Endodermal cell (in vitro differentiated cells): Measurements from ENCODE around the gene IQGAP2. TPM values are rescaled to one million over a fixed set of nuclear protein-coding genes. Genes with fewer than 3 reads are reported as not detected.

Experiments
- DNase-seq: peaks from one replicate; pipeline ENCODE4 v3.0.0-alpha.2; 2017
- H3K27ac ChIP-seq: 2 replicates; pipeline ENCODE4 v1.5.1; 2013; ENCODE audit warnings: mild to moderate bottlenecking, low read depth, low read length, moderate library complexity
- H3K27me3 ChIP-seq: 2 replicates; pipeline ENCODE4 v1.6.1; 2013; ENCODE audit warnings: mild to moderate bottlenecking, low read length, moderate library complexity; ENCODE audit not compliant: insufficient read depth, control insufficient read depth, poor library complexity, severe bottlenecking
- H3K36me3 ChIP-seq: 2 replicates; pipeline ENCODE4 v1.7.0; 2013; ENCODE audit warnings: mild to moderate bottlenecking, low read length, moderate library complexity; ENCODE audit not compliant: control insufficient read depth, insufficient read depth
- H3K4me1 ChIP-seq: one replicate; pipeline ENCODE4 v1.7.0; 2013; ENCODE audit warnings: low read length; ENCODE audit not compliant: control insufficient read depth, insufficient read depth
- H3K4me3 ChIP-seq: 2 replicates; pipeline ENCODE4 v1.5.1; 2013; ENCODE audit warnings: mild to moderate bottlenecking, low read length, moderate library complexity
- H3K9ac ChIP-seq: 2 replicates; pipeline ENCODE4 v1.6.1; 2013; ENCODE audit warnings: mild to moderate bottlenecking, low read length, moderate library complexity; ENCODE audit not compliant: poor library complexity, severe bottlenecking; ENCODE audit errors: extremely low read depth
- H3K9me3 ChIP-seq: 2 replicates; pipeline ENCODE4 v1.6.1; 2013; ENCODE audit warnings: mild to moderate bottlenecking, low read length, moderate library complexity; ENCODE audit not compliant: control insufficient read depth
- H3K27ac Mint-ChIP-seq: 2 replicates; pipeline ENCODE4 v1.8.0; 2020; ENCODE audit warnings: mixed read lengths
- H3K27me3 Mint-ChIP-seq: 2 replicates; pipeline ENCODE4 v1.8.0; 2021; ENCODE audit warnings: mild to moderate bottlenecking, mixed read lengths; ENCODE audit not compliant: insufficient read depth
- H3K36me3 Mint-ChIP-seq: 2 replicates; pipeline ENCODE4 v1.8.0; 2020; ENCODE audit warnings: low read depth, mixed read lengths
- H3K4me1 Mint-ChIP-seq: 2 replicates; pipeline ENCODE4 v1.8.0; 2020; ENCODE audit warnings: mixed read lengths
- H3K4me3 Mint-ChIP-seq: 2 replicates; pipeline ENCODE4 v1.8.0; 2020; ENCODE audit warnings: mild to moderate bottlenecking, moderate library complexity, mixed read lengths
- H3K9me3 Mint-ChIP-seq: 2 replicates; pipeline ENCODE4 v1.8.0; 2020; ENCODE audit warnings: mild to moderate bottlenecking, mixed read lengths
- CTCF ChIP-seq: fragments of 200-600 bp; sonication (generic); conservative IDR thresholded peaks from 2 replicates; pipeline ENCODE4 v1.5.0; 2021; ENCODE audit warnings: antibody characterized with exemption, mild to moderate bottlenecking
- WGBS, 2 experiments: methylation state at CpG; one replicate each; pipeline versions ENCODE4 v1.1.5 to v1.1.7; 2013; ENCODE audit warnings: missing lambda C conversion rate in 2 of 2, mixed read lengths in 1 of 2; ENCODE audit not compliant: insufficient coverage in 1 of 2, insufficient read length in 1 of 2; 5-methylcytosine and 5-hydroxymethylcytosine counted together
- total RNA-seq, 2 donors: library from RNA; stranded (reverse); fragmentation: NEBNext Ultra II Directional in 1 of 2; extraction: Animal tissue kit (Norgen Biotek cat#: 25700) in 1 of 2; gene quantifications; 2 replicates in 1 of 2; 3 replicates in 1 of 2; pipeline ENCODE4 v1.2.1, GENCODE V29; 2021

Gene IQGAP2
- total RNA-seq, 2 donors from 2014 or later: 8.3 to 19.4 TPM

- no peak for TF ChIP-seq CTCF
- Histone ChIP-seq H3K4me1 (no peaks in the 10 kb centered on the region), H3K4me3 (peak overlapping the region; percentile 96), H3K27ac (peak overlapping the region; percentile 16), H3K36me3 (no peaks in the 10 kb centered on the region), H3K9me3 (no peaks in the 10 kb centered on the region), H3K9ac (peak overlapping the region; percentile 62), H3K27me3 (peaks cover 27% of the 10 kb centered on the region)
- 0 to 2% methylated on average over 9 to 29 of the region's 29 CpGs for WGBS, 2 experiments
- peak; percentile 76 for DNase-seq
- Mint-ChIP-seq H3K27me3 (peaks cover 26% of the 10 kb centered on the region), H3K9me3 (no peaks in the 10 kb centered on the region), H3K27ac (peak overlapping the region; percentile 13), H3K36me3 (peaks cover 3% of the 10 kb centered on the region), H3K4me1 (peaks cover 14% of the 10 kb centered on the region), H3K4me3 (peak overlapping the region; percentile 80)
Observed at GRCh38 chr5:76716456-76717157, 313.5 kb downstream of the IQGAP2 start.

- H3K27me3 Mint-ChIP-seq: peaks cover 26% of the 10 kb centered on the region
- H3K27ac ChIP-seq: no peak overlapping the region
- no peaks in the 10 kb centered on the region for H3K9me3 Mint-ChIP-seq
- peak overlapping the region; percentile 80 for H3K4me3 Mint-ChIP-seq
- H3K36me3 Mint-ChIP-seq: peaks cover 3% of the 10 kb centered on the region
- H3K9ac ChIP-seq: peak overlapping the region; percentile 62
- H3K9me3 ChIP-seq: no peaks in the 10 kb centered on the region
- H3K4me3 ChIP-seq: peak overlapping the region; percentile 96
- peaks cover 14% of the 10 kb centered on the region for H3K4me1 Mint-ChIP-seq
- no peak for DNase-seq
- no peaks in the 10 kb centered on the region for H3K36me3 ChIP-seq
- H3K27ac Mint-ChIP-seq: no peak overlapping the region
- WGBS, 2 experiments: 84 to 86% methylated on average over 3 to 11 of the region's 11 CpGs
- no peaks in the 10 kb centered on the region for H3K4me1 ChIP-seq
- no peak for TF ChIP-seq CTCF
- peaks cover 27% of the 10 kb centered on the region for H3K27me3 ChIP-seq
Observed at GRCh38 chr5:76717222-76718083, 314.4 kb downstream of the IQGAP2 start.

GRCh38 chr5:76718381-76718832 lies 315.3 kb downstream of the IQGAP2 start:
- Mint-ChIP-seq H3K36me3 (peaks cover 3% of the 10 kb centered on the region), H3K9me3 (no peaks in the 10 kb centered on the region), H3K4me3 (no peak overlapping the region), H3K27me3 (peaks cover 22% of the 10 kb centered on the region), H3K27ac (no peak overlapping the region), H3K4me1 (peaks cover 14% of the 10 kb centered on the region)
- Histone ChIP-seq H3K9ac (no peak overlapping the region), H3K4me3 (peak overlapping the region; percentile 96), H3K27ac (no peak overlapping the region), H3K9me3 (no peaks in the 10 kb centered on the region), H3K36me3 (no peaks in the 10 kb centered on the region), H3K27me3 (peaks cover 23% of the 10 kb centered on the region), H3K4me1 (no peaks in the 10 kb centered on the region)
- DNase-seq: no peak
- no peak for TF ChIP-seq CTCF
- 91 to 100% methylated on average over 4 to 5 of the region's 5 CpGs for WGBS, 2 experiments
